Ureter (tissue), 1 donor: Measurements from ENCODE around the gene MAF. TPM values are rescaled to one million over a fixed set of nuclear protein-coding genes. Genes with fewer than 3 reads are reported as not detected.

Experiments used
- DNase-seq: peaks from one replicate; pipeline ENCODE4 v3.0.0-alpha.2; 2020; ENCODE audit warnings: low spot score
- total RNA-seq: library from RNA; stranded (reverse); gene quantifications from one replicate; pipeline ENCODE4 v1.2.4, GENCODE V29; 2023
- donor health status: DM: yes; HTN: yes; CAD: no.

The MAF gene
- total RNA-seq = 26.1 TPM

DNA sequence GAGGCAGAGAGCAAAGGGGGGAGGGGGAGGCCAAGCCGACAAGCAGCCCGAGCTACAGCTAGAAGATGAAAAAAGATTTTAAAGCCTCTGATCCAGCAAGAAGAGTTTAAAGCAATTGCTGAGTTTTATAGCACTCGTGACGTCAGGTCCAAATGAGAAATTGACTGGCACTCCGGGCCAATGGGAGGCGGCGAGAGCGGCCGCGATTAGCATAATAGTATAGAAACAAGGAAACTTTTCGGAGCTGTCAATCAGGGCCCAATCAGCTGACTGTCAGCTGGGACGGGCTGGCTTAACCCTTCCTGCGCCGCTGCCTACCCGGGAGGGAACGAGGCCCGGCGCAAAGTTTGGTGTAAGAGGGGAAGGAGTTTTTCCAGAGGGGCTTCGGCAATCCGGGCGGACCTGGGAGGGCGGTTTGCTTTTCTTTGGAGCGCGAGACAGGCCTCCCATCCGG is at the start of gene MAF:
MAF (minus strand) TSS at position 100 of the 454 bp plus-strand sequence. CDS start 835 bp downstream, outside the sequence.
- peak; percentile 94 for DNase-seq

DNA sequence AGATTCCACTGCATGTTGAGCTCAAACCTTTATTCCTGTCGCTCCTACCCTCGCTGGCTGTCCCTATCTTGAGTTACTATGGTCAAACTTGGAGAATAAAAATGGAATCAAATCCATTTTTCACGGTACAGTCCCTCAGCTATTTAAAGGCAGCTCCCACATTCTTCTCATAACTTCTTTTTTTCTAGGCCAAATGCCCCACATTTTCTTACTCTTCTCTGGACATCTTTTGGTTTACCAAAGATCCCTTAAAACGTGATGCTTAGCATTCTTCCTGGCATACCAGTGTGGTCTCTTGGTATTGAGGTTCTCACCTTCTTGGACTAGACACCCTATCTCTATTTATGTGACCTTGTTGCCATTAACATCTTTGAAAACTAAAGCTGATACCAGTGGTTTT is 48.3 kb upstream of the MAF start:
- DNase-seq = no peak

- DNase-seq = no peak
Observed at GRCh38 chr16:79647586-79647985, 47.0 kb upstream of the MAF start.

GRCh38 chr16:79645701-79646100 is 45.2 kb upstream of the MAF start:
- no peak for DNase-seq

DNA sequence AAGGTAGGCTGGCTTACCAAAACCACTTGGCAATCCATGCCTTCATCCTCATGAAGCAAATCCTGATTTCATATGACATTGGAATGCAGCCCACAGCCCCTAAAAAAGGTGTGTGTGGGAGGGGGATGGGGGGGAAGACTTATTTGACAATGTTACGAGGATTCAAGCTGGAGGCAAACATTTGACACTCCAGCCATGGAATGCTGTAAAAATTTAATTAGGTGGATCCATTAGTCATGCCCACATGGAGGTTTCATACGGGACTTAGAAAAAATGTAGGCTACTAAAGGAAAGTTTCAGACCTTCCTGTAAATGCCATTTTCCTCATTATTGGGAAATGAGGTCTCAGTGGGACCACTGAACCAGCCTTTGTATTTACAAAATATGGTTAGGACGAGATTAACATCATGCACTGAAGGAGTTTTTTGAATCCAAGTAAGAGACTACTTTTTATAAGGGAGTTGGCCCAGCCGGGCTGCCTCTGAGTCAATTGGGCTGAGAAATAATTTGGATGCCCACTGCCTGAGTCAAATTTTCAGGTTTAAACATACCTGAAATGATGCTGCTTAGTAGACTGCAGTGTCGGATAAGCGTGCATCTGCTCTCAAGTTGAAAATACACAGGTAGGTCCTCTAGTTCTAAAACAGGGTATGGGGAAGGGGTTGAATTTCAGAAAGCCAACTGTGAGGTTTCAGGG is 44.6 kb upstream of the MAF start:
- DNase-seq = no peak

- DNase-seq = no peak
Observed at GRCh38 chr16:79642652-79643051, 42.1 kb upstream of the MAF start.

DNA sequence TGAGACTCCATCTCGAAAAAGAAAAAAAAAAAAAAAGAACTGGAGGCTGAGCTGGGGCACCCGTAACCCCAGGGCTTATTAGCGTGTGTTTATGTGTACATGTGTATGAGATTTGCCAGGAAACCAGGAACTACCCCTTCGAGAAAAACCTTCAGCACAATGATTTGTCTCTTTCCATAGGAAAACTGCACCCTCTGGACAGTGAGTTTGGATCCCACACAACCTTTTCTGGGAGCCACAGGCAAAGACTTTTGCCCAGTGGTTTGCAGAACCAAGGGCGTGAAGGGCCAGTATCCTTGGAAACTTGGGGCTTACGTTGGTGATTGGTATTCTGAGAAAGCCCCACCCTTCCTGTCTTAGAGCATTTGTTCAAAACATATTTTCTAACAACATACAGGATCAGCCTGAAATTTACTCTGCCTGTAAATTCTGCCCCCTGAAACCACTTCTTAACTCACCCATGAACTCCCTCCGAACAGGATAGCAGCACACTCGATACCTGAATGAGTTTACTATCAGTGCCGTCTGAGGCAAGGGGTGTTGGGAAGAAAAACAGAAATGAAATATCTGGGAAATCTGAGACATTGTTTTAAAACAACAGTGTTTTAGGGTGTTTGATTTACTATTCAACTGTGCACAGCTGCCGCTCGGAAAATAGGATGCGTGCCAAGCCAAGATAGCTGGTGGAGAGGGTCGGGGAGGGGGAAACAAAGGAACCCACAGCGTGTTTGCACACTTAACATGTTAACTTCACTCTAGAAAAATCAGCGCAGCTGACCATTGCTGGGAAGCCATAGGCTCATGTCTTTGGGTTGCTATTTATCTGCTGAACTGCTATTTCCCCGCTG is 40.2 kb upstream of the MAF start:
- DNase-seq = no peak

DNA sequence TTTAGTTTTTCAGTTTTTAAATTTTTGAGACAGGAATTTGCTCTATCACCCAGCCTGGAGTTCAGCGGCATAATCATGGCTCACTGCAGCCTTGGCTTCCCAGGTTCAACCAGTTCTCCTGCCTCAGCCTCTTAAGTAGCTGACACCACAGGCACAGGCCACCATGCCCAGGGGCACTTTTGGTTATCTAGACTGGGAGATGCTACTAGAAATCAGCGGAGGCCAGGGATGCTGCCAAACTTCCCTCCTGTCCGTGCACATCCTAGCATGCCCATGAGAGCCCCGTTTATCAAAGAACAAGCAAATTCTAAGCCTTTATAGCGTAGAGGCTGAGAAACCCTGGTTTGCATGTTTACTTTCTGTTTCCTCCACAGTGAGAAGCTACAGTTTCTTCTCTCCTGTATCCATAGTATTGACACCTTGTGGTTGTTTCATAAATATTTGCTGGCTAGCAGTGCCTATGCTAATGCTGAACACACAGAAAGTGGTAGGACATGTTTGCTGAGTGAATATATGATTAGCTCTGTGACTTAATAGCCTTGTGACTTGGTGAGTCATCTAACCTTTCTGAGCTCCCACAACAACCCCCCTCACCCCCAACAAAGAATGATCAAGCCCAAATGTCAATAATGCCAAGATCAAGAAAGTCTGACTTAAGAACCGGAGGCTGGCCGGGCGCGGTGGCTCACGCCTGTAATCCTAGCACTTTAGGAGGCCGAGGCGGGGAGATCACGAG is 39.2 kb upstream of the MAF start:
- DNase-seq = no peak

DNA sequence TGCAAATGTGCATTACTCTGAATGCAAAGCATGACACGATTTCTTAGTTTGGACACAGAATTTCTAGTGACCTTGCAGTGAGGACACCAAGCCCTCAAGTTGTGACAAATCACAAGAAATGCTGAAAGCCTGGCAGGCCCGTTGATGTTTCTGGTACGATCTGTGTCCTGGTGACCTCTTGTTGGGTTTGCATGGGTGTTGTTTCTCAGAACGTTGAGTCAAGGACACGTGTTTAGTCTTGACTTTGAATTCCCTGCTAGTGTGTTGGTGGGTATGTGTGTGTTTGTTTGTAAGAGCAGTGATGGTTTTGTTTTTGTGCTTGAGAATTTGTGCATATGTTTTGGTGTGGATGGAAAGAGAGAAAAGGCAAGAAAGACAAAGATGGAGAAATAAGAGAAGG is 37.8 kb upstream of the MAF start:
- no peak for DNase-seq

GRCh38 chr16:79635488-79635887 is 35.0 kb upstream of the MAF start:
- DNase-seq = no peak

- DNase-seq = no peak
Observed at GRCh38 chr16:79634298-79634697, 33.8 kb upstream of the MAF start.

DNA sequence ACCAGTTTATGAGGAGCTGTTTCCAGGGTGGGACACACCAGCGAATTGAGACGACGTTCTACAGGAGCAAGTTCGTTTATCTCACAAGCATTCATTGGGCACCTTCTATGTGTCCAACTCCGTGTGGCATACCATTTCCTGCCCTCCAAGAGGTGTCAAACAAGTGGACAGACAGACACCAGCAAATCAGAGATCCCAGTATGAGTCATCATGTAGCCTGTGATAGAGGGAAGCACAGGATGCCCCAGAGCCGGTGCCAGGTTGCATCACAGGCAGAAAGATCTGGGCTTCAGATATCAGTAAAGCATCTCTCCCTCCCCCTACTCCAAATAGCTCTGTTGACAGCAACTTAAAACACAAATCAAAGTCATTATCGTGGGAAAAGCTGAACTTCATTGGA is 31.8 kb upstream of the MAF start:
- DNase-seq = no peak

DNA sequence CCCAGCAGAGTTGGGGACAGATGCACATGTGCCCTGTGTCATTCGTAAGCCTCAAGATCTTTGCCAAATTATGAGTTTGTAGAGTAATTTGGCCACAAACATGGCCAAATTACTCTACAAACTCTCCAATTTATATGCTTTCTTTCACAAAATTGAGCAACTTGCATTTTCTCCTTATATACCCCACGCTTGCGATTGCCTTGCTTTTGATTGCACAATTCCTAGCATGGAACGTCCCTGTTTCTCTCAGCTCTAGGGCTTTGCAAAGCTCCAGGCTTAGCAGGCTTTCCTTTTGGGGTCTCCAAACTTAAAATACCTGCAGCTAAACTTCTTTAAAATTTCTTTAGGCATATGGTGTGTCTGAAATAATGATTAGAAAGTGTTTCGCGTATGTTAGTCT is 28.5 kb upstream of the MAF start:
- no peak for DNase-seq

DNA sequence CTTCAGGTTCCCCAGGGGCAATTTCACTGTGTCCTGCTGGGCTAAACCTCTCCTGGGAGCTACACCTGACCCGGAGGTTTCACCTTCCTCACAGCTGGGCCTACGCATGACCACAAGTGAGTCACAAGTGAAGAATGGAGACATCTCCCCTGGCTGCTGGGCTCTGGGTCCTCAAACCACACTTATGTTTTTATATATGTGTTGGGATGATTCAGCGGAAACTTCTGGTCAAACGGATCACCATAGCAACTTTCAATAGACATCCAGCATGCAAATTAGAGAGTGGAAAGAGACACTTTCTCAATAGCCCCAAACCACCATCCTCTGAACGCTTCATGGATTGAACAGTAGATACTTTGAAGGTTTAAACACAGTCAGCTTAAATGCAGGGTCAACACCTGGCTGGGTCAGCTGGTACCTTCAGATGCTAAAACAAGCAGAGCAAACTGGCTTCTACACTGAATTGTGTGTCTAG is 28.0 kb upstream of the MAF start:
- DNase-seq = no peak

- DNase-seq = no peak
Observed at GRCh38 chr16:79627092-79627491, 26.6 kb upstream of the MAF start.

DNA sequence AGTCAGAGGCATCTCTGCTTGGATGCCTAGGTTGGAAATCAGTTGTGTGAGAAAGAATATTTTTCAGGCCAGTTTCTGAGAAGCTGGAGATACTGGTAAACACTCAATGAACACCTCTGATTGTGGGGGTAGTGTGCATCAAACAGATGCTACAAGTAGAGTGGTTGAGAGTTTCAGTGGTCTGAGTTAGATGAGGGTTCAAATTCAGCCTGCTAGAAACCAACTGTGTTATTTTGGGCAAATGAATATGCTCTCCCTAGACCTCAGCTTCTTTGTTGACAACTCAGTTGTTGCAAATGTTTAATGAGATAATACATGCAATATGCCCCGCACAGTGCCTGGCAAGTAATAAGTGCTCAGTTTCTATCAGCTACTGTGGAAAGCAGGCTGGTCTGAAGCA is 25.2 kb upstream of the MAF start:
- DNase-seq = no peak

GRCh38 chr16:79623824-79624223 is 23.3 kb upstream of the MAF start:
- DNase-seq = no peak

- no peak for DNase-seq
Observed at GRCh38 chr16:79623062-79623461, 22.5 kb upstream of the MAF start.

DNA sequence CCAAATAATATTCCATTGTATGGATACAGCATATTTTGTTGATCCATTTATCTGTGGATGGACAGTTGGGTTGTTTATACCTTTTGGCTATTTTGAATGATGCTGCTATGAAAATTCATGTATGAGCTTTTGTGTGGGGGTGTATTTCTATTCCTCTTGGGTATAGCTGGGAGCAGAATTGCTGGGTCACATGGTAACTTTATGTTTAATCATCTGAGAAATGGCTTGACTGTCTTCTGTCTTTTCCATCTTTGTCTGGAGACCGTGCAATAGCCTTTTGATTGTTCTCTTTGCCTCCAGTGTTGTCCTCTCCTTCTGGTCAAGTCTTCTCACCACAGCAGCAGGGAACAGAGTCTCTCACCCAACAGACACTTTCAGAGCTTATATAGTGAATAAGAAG is 20.5 kb upstream of the MAF start:
- DNase-seq = no peak

DNA sequence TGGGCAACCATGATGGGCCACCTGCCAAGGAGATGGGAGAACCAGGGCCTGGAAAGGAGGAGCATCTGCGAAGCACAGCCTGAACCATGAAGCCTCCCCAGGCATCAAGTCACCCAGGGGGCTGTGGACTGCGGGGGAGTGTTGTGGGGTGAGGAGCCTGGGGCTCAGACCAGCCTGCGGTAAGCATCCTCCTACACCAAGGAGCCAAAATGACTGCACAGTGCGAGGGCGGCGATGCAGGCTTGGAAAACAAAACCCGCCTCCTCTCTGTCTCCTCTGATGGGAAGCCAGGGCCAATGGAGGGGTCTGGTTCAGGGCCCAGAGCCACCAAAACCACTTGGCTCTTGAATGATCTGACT is 18.1 kb upstream of the MAF start:
- no peak for DNase-seq

- DNase-seq = no peak
Observed at GRCh38 chr16:79618041-79618691, 17.6 kb upstream of the MAF start.

DNA sequence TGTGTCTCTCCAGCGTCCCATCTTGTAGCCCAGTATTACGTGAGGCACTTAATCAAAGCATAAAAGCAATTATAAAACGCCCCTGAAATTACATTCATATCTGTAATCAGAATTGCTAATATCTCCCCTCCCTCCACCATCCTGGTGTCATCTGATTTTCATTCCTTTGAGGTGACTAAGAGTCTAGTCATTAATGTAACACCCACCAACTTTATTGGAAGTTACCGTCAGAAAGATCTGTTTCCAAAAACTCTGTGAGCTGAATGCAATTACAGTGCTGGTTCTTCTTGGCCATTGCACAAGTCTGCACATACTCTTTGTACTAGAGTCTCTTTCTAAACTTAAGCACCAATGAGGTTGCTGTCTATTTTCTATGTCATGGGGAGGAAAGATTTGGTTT is 12.5 kb upstream of the MAF start:
- DNase-seq = no peak
